SK-N-SH (cell line): ENCODE measurements around the gene FRMD1.

ENCODE experiments used
- EP300 ChIP-seq, 2 experiments: IDR thresholded peaks; 2 replicates each; pipeline versions ENCODE4 v1.4.0 to v1.6.1; 2012; ENCODE audit warnings: borderline replicate concordance in 1 of 2, low read depth in 1 of 2, low read length in 1 of 2
- MAX ChIP-seq: IDR thresholded peaks from 2 replicates; pipeline ENCODE4 v1.4.0; 2012; ENCODE audit warnings: low read depth
- NRF1 ChIP-seq: IDR thresholded peaks from 2 replicates; pipeline ENCODE4 v1.6.1; 2012; ENCODE audit warnings: low read depth, mild to moderate bottlenecking, low read length

GRCh38 chr6:168020242-168020641, 58.8 kb downstream of the FRMD1 start:
- no peak for TF ChIP-seq EP300 (IDR thresholded peaks at IDR 0.05; ENCODE audit: borderline replicate concordance in 1 of 2, low read depth in 1 of 2, low read length in 1 of 2)
- no peak for TF ChIP-seq MAX
- no peak for TF ChIP-seq NRF1
